IPS DF 4.7 (cell line): Measurements from ENCODE around the gene PLIN1.
"Not testable (repeated sequence)": the region's sequence is repeated elsewhere in the genome, so short reads cannot be mapped to it uniquely, and the experiment has no call there.

Experiments
- DNase-seq: peaks from one replicate; pipeline ENCODE4 v3.0.0-alpha.2; 2013; ENCODE audit warnings: low spot score; ENCODE audit errors: extremely low read depth

The PLIN1 gene, protein sequence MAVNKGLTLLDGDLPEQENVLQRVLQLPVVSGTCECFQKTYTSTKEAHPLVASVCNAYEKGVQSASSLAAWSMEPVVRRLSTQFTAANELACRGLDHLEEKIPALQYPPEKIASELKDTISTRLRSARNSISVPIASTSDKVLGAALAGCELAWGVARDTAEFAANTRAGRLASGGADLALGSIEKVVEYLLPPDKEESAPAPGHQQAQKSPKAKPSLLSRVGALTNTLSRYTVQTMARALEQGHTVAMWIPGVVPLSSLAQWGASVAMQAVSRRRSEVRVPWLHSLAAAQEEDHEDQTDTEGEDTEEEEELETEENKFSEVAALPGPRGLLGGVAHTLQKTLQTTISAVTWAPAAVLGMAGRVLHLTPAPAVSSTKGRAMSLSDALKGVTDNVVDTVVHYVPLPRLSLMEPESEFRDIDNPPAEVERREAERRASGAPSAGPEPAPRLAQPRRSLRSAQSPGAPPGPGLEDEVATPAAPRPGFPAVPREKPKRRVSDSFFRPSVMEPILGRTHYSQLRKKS

DNA sequence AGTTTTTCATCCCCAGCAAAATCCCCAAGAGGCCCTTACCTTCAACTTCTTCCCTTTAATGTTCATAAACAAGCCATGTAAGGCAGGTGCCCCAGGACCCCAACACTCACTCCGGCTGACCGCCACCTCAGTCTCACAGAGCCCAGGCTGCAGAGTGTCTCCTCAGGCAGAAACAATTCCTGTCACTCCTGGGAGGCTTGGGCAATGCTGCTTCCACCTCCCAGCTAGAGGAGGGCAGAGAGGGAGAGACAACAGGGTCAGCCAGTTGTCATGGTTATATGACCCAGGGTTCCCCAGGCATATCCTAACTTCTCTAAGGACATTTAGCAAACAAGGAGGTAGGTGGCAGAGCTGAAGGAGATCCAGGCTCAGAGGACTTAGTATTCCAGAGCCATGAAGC lies at the start of gene PLIN1:
Gene PLIN1 (minus strand): TSS at position 156 of the 400 bp plus-strand sequence. CDS start 1,878 bp downstream, outside the sequence.
- DNase-seq: no peak

DNA sequence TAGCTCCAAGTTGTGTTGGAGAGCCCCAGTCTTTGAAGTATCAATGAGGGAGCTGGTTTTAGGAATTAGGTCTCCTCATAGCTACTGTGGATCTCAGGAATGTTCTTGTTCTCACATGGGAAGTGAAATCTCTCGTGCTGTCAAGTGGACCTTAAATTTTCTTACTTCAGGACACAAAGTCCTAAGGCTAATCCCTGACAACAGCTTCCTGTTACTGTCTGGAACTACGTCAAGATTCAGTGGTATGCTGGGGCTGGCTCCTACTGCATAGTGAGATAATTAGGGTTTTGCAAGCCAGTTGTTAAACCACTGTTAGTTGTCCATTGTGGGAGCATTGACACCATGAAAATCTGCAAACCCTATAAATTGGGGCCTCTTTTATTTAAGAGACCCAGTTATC lies 49.1 kb upstream of the PLIN1 start:
- no peak for DNase-seq

DNA sequence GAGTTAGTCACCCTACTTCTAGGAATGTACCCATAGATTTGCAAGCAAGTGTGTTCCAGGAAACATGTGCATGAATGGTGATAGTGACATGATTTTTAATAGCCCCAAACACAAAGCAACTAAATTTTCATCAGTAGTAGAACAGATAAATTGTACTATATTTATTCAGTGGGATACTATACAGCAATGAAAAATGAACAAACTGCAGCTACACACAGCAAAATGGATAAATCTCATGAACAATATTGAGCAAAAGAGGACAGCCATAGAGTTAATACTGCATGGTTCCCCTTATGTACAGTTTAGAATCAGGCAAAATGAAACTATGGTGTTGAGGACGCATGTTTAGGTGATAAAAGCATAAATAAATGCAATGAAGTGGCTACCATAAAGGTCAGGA lies 45.9 kb upstream of the PLIN1 start:
- no peak for DNase-seq

DNA sequence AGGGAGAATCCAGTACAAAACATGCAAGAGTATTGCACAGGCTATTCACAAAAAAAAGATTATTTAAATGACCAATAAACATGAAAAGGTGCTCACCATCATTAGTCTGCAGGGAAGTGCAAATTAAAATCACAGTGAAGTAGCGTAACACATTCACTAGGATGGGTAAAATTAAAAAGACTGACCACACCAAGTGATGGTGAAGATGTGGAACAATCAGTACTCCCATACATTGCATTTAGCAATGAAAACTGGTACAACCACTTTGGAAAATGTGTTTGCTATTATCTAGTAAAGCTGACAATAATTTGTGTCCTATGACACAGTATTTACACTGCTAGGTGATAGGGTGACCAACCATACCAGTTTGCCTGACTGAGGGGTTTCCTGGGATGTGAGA lies 45.5 kb upstream of the PLIN1 start:
- DNase-seq: no peak

DNA sequence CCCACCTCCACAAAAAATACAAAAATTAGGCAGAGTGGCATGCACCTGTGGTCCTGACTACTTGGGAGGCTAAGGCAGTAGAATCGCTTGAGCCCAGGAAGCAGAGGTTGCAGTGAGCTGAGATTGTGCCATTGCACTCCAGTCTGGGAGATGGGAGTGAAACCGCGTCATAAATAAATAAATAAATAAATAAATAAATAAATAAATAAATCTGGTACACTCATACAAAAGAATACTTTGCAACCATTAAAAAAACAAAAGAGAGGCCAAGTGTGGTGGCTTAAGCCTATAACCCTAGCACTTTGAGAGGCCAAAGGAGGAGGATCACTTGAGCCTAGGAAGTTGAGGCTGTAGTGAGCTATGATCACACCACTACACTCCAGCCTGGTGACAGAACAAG lies 43.9 kb upstream of the PLIN1 start:
- DNase-seq: no peak

DNA sequence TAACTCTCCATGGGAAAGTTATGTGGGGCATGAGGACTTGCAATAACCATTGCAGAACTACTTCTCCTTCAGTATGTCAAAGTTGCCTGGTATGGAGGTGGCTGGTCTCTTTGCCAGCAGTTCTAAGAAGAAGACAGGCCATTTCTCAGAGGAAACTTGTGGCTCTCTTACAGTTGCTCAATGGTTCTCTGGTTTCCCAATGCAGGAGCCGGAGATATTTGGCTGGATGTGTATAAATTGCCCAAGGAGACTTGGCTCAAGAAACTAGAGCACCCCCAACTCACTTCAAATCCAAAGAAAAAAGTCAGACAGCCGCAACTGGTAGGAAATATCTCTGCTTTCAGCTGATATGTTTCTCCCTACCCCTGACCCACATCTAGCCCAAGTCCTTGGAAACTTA lies 35.6 kb upstream of the PLIN1 start:
- DNase-seq: no peak

- no peak for DNase-seq
Observed at GRCh38 chr15:89707577-89707976, 28.4 kb upstream of the PLIN1 start.

- no peak for DNase-seq
Observed at GRCh38 chr15:89704411-89704810, 25.2 kb upstream of the PLIN1 start.

GRCh38 chr15:89695198-89695597 lies 16.0 kb upstream of the PLIN1 start:
- no peak for DNase-seq

DNA sequence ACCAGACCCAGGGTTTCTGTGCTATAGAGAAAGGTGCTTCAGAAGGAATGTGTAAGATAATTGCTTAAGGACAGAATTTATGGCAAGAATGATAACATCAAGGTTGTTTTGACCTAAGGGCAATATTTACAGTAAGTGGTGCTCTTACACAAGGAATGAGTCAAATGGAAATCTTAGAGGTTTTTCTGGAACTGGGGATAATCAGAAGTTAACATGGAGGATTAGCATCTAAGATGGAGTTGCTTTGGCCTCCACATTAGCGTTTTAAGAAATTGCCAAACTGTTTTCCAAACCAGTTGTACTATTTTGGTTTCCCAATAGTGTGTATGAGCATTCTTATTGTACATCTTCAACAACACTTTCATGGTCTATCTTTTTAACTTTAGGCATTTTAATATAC lies 14.5 kb upstream of the PLIN1 start:
- no peak for DNase-seq

- DNase-seq: no peak
Observed at GRCh38 chr15:89693091-89693490, 13.9 kb upstream of the PLIN1 start.

DNA sequence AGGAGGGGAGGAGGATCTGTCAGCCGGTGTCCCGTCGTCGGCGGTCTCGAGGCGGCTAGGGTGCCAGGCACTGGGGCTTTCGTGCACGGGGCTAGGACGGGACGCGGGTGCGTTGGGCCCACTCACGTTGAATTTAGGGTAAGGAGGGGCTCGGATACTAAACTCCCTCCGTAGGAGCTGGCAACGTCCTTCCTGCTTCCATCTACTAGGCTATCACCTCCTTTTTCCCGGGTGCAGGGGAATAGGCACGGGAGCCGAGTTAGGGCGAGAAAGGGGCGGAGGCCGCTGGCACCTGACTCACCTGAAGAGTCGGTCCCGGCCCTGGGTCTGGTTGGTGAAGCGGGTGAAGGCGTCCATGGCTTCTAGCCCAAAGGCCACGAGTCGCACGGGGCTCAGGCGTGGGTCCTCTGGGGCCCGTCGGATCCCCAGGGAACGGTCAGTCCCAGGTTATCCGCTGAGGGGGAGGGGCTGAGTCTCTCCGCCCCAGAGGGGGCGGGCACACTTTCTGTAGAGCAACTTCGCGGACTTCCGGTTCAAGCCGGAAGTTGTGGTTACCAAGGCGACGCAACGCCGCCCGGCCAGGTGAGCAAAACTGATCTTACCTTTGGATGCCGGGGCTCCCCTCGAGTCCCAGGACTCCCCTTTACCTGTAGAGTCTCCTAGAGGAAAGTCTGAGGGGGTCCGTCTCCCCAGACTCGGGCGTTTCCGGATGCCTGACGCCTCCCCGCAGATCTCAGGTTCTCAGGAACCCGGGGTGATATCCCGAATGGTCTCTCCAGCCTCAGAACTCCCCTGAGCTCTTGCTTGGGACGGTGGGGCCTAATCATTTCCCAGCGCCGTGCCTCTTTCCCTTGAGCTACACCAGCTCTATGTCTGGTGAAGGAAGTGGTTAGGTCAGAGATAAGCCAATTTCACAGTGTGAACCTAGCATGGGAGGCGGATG lies 11.4 kb upstream of the PLIN1 start, which contains the start of the genes PEX11A and WDR93:
Gene PEX11A (minus strand): TSS at position 479 of the 943 bp plus-strand sequence. CDS start 122 bp downstream, at position 357.
Gene WDR93 (plus strand): TSS at position 536 of the 943 bp plus-strand sequence. CDS start 10,936 bp downstream, outside the sequence.
- peak; percentile 41 for DNase-seq

GRCh38 chr15:89689930-89690275 lies 10.7 kb upstream of the PLIN1 start:
- not testable (repeated sequence) for DNase-seq

DNA sequence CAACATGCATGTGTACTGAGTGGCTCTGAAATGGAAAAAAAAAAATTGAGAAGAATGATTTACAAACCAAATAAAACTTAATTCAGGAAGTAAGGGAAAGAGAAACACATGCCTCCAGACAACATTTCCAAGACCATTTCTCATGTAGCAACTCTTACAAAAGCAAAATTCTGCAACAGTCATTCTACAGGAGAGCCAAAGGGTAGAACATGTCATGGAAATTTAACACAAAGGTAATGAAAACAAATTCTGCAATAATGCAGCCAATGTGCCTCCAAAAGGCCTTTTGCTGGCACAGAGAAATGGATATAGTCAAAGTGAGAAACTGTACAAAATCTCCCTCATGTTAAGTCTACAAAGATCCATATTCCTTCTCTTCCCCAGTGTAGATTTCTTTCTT lies 7.4 kb upstream of the PLIN1 start:
- no peak for DNase-seq

DNA sequence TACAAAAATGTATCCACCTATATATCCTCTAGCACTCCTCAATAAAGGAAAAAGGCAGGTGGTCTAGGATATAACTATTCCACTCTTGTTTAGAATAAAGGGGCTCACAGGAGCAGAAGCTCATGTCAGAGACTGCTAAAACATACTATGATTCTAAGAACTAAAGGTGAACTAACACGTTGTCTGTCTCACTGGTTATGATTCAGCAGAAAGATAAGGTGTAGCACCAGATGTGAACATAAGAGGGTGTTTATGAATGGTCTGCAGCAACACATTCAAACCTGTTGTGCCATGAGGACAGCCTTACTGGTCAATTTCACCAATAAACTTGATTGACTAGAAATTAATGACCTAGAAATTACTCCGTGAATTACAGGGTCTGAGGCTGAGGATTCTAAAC lies 6.8 kb upstream of the PLIN1 start:
- no peak for DNase-seq

DNA sequence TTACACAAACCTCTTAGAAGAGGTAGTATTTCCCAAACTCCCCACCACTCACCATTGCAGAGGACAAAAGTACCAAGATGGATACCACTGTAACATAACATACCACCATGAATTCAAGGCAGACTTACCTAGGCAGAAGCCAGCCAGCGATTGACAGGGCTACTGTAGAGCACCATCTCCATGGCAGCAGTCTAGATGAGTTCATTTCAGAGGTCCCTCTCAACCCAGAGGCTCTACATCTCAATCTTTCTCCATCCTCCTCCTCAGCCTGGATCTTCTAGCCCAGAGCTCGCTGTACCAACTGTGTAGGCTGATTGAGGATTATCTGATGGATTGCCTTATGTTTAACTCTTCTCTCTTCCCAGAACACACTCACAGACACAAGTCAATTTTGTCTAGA lies 2.0 kb upstream of the PLIN1 start:
- no peak for DNase-seq

GRCh38 chr15:89680282-89680873 lies 1.2 kb upstream of the PLIN1 start:
- no peak for DNase-seq

DNA sequence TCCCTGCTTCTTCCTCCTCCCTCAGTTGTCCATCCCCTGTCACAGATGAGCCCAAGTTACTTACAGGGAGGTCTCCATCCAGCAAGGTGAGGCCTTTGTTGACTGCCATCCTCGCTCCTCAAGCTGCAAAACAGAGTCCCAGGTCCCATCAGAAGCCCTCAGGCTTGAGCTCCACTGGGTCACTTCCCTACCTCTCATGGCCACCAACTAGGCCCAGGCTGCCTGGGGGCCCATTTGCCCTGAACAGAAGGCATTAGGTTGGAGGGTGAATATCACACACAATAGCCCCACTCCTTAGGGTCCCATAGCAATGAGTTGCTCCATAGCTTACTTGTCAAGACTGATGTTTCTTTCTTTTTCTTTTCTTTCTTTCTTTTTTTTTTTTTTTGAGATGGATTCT lies 1.8 kb downstream of the PLIN1 start:
- DNase-seq: no peak

DNA sequence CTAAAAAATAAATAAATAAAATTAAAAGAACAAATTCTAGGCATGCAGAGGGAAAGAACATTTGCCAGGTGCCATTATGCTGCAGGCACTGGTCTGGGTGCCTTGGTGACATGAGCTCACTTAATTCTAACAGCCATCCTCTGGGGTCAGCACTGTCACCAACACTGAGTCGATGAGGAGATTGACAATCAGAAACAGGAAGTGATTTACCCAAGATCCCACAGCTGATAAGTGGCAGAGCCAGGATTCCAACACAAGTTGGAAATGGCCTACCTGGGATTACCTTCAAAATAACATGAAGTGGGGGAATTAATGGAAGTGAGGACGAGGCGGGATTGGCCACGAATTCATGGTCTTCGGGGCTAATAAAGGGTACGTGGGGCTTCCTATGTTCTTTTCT lies 3.6 kb downstream of the PLIN1 start:
- DNase-seq: no peak

DNA sequence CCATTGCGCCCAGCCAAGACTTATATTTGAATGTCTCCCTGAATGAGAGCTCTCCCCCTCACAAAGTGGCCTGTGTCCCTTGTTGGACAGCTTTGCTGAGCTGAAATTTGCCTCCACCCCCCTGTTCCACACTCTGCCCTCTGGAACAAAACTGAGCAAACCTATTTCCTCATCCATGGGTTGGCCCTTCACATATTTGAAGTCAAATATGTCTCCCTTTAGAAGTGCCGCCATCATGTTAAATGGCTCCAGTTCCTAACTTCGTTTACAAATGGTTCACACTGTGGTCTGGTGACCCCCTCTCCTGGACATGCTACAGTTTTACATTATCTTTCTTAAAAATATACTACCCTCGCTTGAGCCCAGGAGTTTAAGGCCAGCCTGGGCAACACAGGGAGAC lies 4.6 kb downstream of the PLIN1 start:
- DNase-seq: no peak

DNA sequence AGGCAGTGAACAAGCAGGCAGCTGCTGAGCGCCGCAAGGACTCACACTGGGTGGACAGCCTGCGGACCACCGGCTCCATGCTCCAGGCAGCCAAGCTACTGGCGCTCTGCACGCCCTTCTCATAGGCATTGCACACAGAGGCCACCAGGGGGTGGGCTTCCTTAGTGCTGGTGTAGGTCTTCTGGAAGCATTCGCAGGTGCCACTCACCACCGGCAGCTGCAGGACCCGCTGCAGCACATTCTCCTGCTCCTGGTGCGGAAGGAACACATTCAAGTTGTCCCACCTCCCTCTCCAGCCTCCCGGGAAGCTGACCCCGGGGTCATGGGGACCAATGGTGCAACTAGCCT lies 6.0 kb downstream of the PLIN1 start:
- peak; percentile 80 for DNase-seq
